NB4 (cell line): Measurements from ENCODE around the gene LRRC7.

ENCODE experiments used
- DNase-seq: peaks from one replicate; pipeline ENCODE4 v3.0.0; 2010; ENCODE audit warnings: low read depth
- H3K4me3 ChIP-seq: one replicate; pipeline ENCODE4 v1.5.1; 2011; ENCODE audit warnings: mild to moderate bottlenecking, low read depth, low read length, moderate library complexity
- MYC ChIP-seq: IDR thresholded peaks from 2 replicates; pipeline ENCODE4 v1.6.1; 2011; ENCODE audit warnings: low read depth, low read length
- POLR2A ChIP-seq: IDR thresholded peaks from 2 replicates; pipeline ENCODE4 v1.6.1; 2011; ENCODE audit warnings: mild to moderate bottlenecking; ENCODE audit not compliant: insufficient read length; ENCODE audit errors: extremely low read depth
- TF ChIP-seq, protein P1 (sequence below): IDR thresholded peaks from 2 replicates; pipeline ENCODE4 v1.6.1; 2011; ENCODE audit warnings: low read depth, low read length
- TF ChIP-seq, protein P2 (sequence below): IDR thresholded peaks from one replicate; pipeline ENCODE4 v1.5.1; 2012; ENCODE audit warnings: low read depth, low read length

Gene LRRC7

GRCh38 chr1:69739251-69739605 is 171.5 kb downstream of the LRRC7 start:
- TF ChIP-seq, protein P1, sequence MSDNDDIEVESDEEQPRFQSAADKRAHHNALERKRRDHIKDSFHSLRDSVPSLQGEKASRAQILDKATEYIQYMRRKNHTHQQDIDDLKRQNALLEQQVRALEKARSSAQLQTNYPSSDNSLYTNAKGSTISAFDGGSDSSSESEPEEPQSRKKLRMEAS = no peak
- TF ChIP-seq MYC = no peak
- TF ChIP-seq, protein P2, sequence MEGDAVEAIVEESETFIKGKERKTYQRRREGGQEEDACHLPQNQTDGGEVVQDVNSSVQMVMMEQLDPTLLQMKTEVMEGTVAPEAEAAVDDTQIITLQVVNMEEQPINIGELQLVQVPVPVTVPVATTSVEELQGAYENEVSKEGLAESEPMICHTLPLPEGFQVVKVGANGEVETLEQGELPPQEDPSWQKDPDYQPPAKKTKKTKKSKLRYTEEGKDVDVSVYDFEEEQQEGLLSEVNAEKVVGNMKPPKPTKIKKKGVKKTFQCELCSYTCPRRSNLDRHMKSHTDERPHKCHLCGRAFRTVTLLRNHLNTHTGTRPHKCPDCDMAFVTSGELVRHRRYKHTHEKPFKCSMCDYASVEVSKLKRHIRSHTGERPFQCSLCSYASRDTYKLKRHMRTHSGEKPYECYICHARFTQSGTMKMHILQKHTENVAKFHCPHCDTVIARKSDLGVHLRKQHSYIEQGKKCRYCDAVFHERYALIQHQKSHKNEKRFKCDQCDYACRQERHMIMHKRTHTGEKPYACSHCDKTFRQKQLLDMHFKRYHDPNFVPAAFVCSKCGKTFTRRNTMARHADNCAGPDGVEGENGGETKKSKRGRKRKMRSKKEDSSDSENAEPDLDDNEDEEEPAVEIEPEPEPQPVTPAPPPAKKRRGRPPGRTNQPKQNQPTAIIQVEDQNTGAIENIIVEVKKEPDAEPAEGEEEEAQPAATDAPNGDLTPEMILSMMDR = no peak
- TF ChIP-seq POLR2A = no peak
- no peak for DNase-seq
- no peak overlapping the region for H3K4me3 ChIP-seq

DNA sequence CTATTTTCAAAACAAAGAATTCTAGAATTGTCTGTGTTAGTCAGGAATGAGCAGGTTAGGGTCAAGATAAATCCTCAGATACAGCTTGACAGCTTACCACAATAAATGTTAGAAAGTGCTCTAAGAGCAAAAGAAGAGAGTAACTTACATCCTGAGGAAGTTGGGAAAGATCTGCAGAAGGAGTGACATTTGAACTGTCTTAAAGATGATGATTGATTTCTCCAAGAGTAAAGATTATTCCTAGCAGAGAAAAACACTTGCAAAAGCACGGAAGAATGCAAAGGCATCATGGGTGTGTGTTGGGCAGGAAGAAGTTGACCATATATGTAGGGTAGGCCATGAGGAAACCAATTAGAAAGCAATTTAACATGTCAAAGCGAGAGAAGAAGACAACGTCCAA is 175.4 kb downstream of the LRRC7 start:
- H3K4me3 ChIP-seq = no peak overlapping the region
- no peak for DNase-seq
- TF ChIP-seq MYC (no peak), POLR2A (no peak)
- TF ChIP-seq, protein P2 = no peak
- TF ChIP-seq, protein P1 = no peak

GRCh38 chr1:69744381-69744780 is 176.7 kb downstream of the LRRC7 start:
- TF ChIP-seq, protein P1 = no peak
- TF ChIP-seq POLR2A (no peak), MYC (no peak)
- TF ChIP-seq, protein P2 = no peak
- DNase-seq = no peak
- H3K4me3 ChIP-seq = no peak overlapping the region

GRCh38 chr1:69747207-69747606 is 179.5 kb downstream of the LRRC7 start:
- no peak for DNase-seq
- no peak overlapping the region for H3K4me3 ChIP-seq
- TF ChIP-seq, protein P2 = no peak
- TF ChIP-seq MYC (no peak), POLR2A (no peak)
- TF ChIP-seq, protein P1 = no peak

DNA sequence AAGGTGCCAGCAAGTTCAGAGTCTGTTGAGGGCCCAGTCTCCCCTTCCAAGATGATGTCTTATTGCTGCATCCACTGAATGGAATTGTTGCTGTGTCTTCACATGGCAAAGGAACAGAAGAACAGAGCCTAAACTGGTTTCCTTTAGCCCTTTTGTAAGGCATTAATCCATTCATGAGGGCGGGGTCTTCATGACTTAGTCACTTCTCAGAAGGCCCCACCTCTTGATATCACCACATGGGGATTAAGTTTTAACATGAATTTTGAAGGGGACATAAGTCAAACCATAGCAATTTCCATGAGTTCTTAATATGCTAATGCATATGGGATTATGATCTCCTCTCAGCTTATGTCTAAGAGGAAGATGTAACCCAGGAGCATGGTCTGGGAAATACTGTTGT is 182.9 kb downstream of the LRRC7 start:
- no peak for DNase-seq
- TF ChIP-seq POLR2A = no peak
- no peak for TF ChIP-seq MYC
- TF ChIP-seq, protein P1 = no peak
- TF ChIP-seq, protein P2 = no peak
- no peak overlapping the region for H3K4me3 ChIP-seq

GRCh38 chr1:69752831-69753230 is 185.1 kb downstream of the LRRC7 start:
- DNase-seq = no peak
- no peak for TF ChIP-seq POLR2A
- TF ChIP-seq, protein P1 = no peak
- TF ChIP-seq MYC = no peak
- TF ChIP-seq, protein P2 = no peak
- no peak overlapping the region for H3K4me3 ChIP-seq
